Spleen (tissue), 11 donors: ENCODE measurements around the gene POLR2B. TPM values are rescaled to one million over a fixed set of nuclear protein-coding genes. Genes with fewer than 3 reads are reported as not detected.

Experiments
- DNase-seq: peaks from one replicate; pipeline ENCODE4 v3.0.0-alpha.2; 2020
- H3K27ac ChIP-seq, 8 donors: fragments of 200-600 bp; sonication (generic) in 7 of 8; 1 replicate in 4 of 8; 2 replicates in 4 of 8; pipeline versions ENCODE4 v1.5.0 to v1.8.0; 2016 to 2021; ENCODE audit warnings: inconsistent platforms in 4 of 8, mild to moderate bottlenecking in 4 of 8, moderate library complexity in 1 of 8
- H3K27me3 ChIP-seq, 7 donors: fragments of 200-600 bp; sonication (generic) in 6 of 7; replicated peaks in 1 of 7; 1 replicate in 4 of 7; 2 replicates in 3 of 7; pipeline versions ENCODE4 v1.5.0 to v1.8.0; 2016 to 2021; ENCODE audit warnings: inconsistent platforms in 3 of 7, mild to moderate bottlenecking in 1 of 7
- H3K36me3 ChIP-seq, 6 donors: fragments of 200-600 bp; sonication (generic) in 5 of 6; 1 replicate in 4 of 6; 2 replicates in 2 of 6; pipeline versions ENCODE4 v1.5.0 to v1.8.0; 2016 to 2021; ENCODE audit warnings: inconsistent platforms in 2 of 6
- H3K4me1 ChIP-seq, 6 donors: fragments of 200-600 bp; sonication (generic) in 5 of 6; 1 replicate in 3 of 6; 2 replicates in 3 of 6; pipeline versions ENCODE4 v1.5.0 to v1.8.0; 2016 to 2021; ENCODE audit warnings: inconsistent platforms in 3 of 6
- H3K4me3 ChIP-seq, 8 donors: fragments of 200-600 bp; sonication (generic) in 7 of 8; 1 replicate in 4 of 8; 2 replicates in 4 of 8; pipeline versions ENCODE4 v1.5.0 to v1.8.0; 2016 to 2021; ENCODE audit warnings: inconsistent platforms in 4 of 8, mild to moderate bottlenecking in 4 of 8, moderate library complexity in 2 of 8
- H3K9me3 ChIP-seq, 8 donors: fragments of 200-600 bp; sonication (generic) in 7 of 8; 1 replicate in 4 of 8; 2 replicates in 4 of 8; pipeline versions ENCODE4 v1.5.0 to v1.8.0; 2016 to 2021; ENCODE audit warnings: inconsistent platforms in 4 of 8
- POLR2A ChIP-seq, 3 donors: fragments of 450-650 bp; IDR thresholded peaks; one replicate each; pipeline ENCODE4 v1.5.1; 2017; ENCODE audit warnings: antibody characterized with exemption in 3 of 3, mild to moderate bottlenecking in 1 of 3
- POLR2AphosphoS5 ChIP-seq, 3 donors: sonication (generic); formaldehyde crosslinking; IDR thresholded peaks; one replicate each; pipeline ENCODE4 v1.5.1; 2017; ENCODE audit warnings: antibody characterized with exemption in 3 of 3
- WGBS, 5 donors: extraction: QIAGEN DNeasy Blood & Tissue Kit in 3 of 5; methylation state at CpG; one replicate each; pipeline versions ENCODE4 v1.1.5 to v1.1.7; 2013 to 2018; 5-methylcytosine and 5-hydroxymethylcytosine counted together
- intact Hi-C: fragments of 100-400 bp; cut with DNase I; formaldehyde crosslinking; loops from one replicate; pipeline ENCODE4 v1.15.0; 2023; ENCODE audit warnings: low total_unique reads
- polyA plus RNA-seq, 3 donors: library from polyadenylated mRNA; stranded (reverse); fragments of 200-250 nt; gene quantifications; one replicate each; pipeline ENCODE4 v1.2.1, GENCODE V29; 2013
- total RNA-seq, 7 donors: library from RNA; depleted of rRNA in 3 of 7; stranded (reverse); fragments of >200 nt in 3 of 7; fragmentation: NEBNext Ultra II Directional in 4 of 7; extraction: Animal tissue kit (Norgen Biotek cat#: 25700) in 4 of 7; gene quantifications; one replicate each; pipeline versions ENCODE4 v1.1.0 to v1.2.1, GENCODE V29; 2016 to 2021
- TF ChIP-seq, protein P1 (sequence below), 11 experiments: fragments of 200-600 bp in 7 of 11; fragments of 450-650 bp in 4 of 11; sonication (generic) in 4 of 11; IDR thresholded peaks in 8 of 11; conservative IDR thresholded peaks in 3 of 11; 1 replicate in 7 of 11; 2 replicates in 4 of 11; pipeline versions ENCODE4 v1.4.0 to v1.8.0; 2016 to 2021; ENCODE audit warnings: antibody characterized with exemption in 11 of 11, inconsistent platforms in 4 of 11, mild to moderate bottlenecking in 1 of 11
- donor health status: healthy with polysubstance abuse.
- donor health status: DM: no; HTN: no; CAD: no; lungs with moderate emphysema.
- donor health status: DM: no; HTN: no; CAD: no.
- donor health status: Bipolar disorder and iron deficiency.
- donor health status: healthy.
- donor health status: DM: no; HTN: no; CAD: no.
- donor health status: DM: yes; HTN: yes; CAD: no.

The POLR2B gene
- total and polyA plus RNA-seq, 10 donors = 27.4 to 119 (median 94.4) TPM

DNA sequence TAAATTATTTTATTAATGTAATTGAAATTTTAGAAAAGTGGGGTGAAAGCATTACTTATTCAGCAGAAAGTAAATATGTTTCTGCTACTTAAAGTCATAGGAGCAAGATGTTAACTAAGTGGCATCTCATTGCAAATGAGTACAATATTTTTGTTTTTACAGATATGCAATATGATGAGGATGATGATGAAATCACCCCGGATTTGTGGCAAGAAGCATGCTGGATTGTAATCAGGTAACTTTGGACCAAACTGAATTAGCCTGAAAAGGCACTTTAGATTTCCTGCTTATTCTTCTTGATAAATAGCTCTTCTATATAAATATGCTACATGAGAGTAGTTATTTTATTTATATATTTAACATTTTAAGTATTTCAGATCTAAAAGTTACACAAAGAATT lies 7.5 kb downstream of the POLR2B start:
- 60 to 90% (median 83%) methylated on average over 1 of the region's 1 CpG for WGBS, 5 donors
- TF ChIP-seq POLR2A (IDR thresholded peaks at IDR 0.05) (no peak), POLR2AphosphoS5 (IDR thresholded peaks at IDR 0.05) (no peak)
- TF ChIP-seq, protein P1, sequence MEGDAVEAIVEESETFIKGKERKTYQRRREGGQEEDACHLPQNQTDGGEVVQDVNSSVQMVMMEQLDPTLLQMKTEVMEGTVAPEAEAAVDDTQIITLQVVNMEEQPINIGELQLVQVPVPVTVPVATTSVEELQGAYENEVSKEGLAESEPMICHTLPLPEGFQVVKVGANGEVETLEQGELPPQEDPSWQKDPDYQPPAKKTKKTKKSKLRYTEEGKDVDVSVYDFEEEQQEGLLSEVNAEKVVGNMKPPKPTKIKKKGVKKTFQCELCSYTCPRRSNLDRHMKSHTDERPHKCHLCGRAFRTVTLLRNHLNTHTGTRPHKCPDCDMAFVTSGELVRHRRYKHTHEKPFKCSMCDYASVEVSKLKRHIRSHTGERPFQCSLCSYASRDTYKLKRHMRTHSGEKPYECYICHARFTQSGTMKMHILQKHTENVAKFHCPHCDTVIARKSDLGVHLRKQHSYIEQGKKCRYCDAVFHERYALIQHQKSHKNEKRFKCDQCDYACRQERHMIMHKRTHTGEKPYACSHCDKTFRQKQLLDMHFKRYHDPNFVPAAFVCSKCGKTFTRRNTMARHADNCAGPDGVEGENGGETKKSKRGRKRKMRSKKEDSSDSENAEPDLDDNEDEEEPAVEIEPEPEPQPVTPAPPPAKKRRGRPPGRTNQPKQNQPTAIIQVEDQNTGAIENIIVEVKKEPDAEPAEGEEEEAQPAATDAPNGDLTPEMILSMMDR (IDR thresholded peaks at IDR 0.05 in 8 of 11, conservative IDR thresholded peaks at IDR 0.05 in 3 of 11) = no peak
- Histone ChIP-seq H3K27ac (no peak overlapping the region), H3K9me3 (no peaks in the 10 kb centered on the region), H3K27me3 (no peaks in the 10 kb centered on the region), H3K4me3 (no peak overlapping the region), H3K4me1 (peaks cover 16 to 83% (median 50%) of the 10 kb centered on the region in 6 donors), H3K36me3 (peaks cover 0 to 76% (median 59%) of the 10 kb centered on the region in 6 donors)
- intact Hi-C loops = no loop called here
- no peak for DNase-seq

DNA sequence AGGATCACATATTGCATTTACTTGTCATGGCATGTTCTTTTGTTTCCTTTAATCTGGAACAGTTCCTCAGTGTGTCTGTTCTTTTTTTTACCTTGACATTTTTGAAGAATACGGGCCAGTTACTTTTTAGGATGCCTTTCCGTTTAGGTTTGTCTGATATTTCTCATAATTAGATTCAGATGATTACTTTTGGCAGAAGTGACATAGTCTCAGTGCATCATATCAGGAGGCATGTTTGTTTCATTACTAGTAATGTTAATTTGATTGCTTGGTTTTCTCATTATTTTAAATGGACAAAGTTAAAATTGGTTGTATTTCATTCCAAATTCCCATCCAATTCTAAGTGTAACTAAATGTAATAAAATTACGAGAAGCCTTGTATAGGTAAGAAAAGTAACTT lies 8.3 kb downstream of the POLR2B start:
- Histone ChIP-seq H3K27ac (no peak overlapping the region), H3K27me3 (no peaks in the 10 kb centered on the region), H3K4me1 (peaks cover 10 to 83% (median 42%) of the 10 kb centered on the region in 6 donors), H3K9me3 (no peaks in the 10 kb centered on the region), H3K36me3 (peaks cover 3 to 83% (median 66%) of the 10 kb centered on the region in 6 donors), H3K4me3 (no peak overlapping the region)
- TF ChIP-seq, protein P1 (IDR thresholded peaks at IDR 0.05 in 8 of 11, conservative IDR thresholded peaks at IDR 0.05 in 3 of 11) = no peak
- TF ChIP-seq POLR2AphosphoS5 (IDR thresholded peaks at IDR 0.05) (no peak), POLR2A (IDR thresholded peaks at IDR 0.05) (no peak)
- intact Hi-C loops = no loop called here
- DNase-seq = no peak
- 94 to 97% (median 96%) methylated on average over 3 of the region's 3 CpGs for WGBS, 5 donors

DNA sequence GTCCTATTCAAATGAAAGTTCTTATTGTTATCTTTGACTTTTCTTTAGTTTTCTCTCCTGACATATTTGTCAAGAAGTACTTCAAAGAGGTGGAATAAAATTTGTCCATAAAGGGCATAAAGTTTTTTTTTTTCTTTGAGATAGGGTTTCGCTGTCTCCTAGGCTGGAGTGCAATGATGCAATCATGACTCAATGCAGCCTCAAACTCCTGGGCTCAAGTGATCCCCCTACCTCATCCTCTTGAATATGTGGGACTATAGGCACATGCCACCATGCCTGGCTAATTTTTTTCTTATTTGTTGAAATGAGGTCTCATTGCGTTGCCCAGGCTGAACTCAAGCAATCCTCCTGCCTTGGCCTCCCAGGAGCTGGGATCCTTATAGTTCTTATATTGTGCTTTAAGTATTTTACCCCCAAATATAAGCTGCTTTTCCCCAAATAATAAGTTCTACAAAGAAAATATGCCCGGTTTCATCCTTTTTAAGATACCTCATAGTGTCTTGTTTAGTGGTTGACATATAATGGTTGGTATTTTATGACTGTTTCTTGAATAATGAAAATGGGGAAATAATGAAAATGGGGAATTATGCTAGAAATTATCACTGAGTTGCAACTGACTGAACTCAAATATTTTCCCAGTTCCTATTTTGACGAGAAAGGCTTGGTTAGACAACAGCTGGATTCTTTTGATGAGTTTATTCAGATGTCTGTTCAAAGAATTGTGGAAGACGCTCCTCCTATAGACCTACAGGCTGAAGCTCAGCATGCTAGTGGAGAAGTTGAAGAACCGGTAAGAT lies 11.6 kb downstream of the POLR2B start:
- no peaks in the 10 kb centered on the region for H3K9me3 ChIP-seq
- no peak overlapping the region for H3K4me3 ChIP-seq
- H3K27ac ChIP-seq = no peak overlapping the region
- intact Hi-C loops = no loop called here
- 76 to 88% (median 83%) methylated on average over 6 of the region's 6 CpGs for WGBS, 5 donors
- TF ChIP-seq, protein P1 (IDR thresholded peaks at IDR 0.05 in 8 of 11, conservative IDR thresholded peaks at IDR 0.05 in 3 of 11) = no peak
- no peak for TF ChIP-seq POLR2A (IDR thresholded peaks at IDR 0.05)
- TF ChIP-seq POLR2AphosphoS5 (IDR thresholded peaks at IDR 0.05) = no peak
- peaks cover 0 to 61% (median 14%) of the 10 kb centered on the region in 6 donors for H3K4me1 ChIP-seq
- peaks cover 3 to 100% (median 91%) of the 10 kb centered on the region in 6 donors for H3K36me3 ChIP-seq
- no peaks in the 10 kb centered on the region for H3K27me3 ChIP-seq
- no peak for DNase-seq

DNA sequence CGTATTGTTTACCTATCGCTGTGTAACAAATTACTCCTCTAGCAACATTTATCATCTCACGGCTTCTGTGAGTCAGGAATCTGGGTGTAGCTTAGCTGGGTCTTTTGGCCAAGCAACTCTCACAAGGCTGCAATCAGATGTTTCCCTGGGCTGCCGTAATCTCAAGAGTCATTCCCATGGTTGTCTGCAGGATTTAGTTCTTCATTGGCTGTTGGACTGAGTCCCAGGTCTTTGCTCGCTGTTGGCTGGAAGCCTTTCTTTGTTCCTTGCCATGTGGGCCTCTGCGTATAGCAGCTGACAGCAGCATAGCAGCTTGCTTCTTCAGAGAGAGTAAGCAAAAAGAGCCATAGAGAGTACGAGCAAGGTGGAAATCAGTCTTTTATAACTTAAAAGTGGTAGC lies 16.8 kb downstream of the POLR2B start:
- Histone ChIP-seq H3K9me3 (no peaks in the 10 kb centered on the region), H3K4me1 (peaks cover 0 to 31% (median 2%) of the 10 kb centered on the region in 6 donors), H3K27me3 (no peaks in the 10 kb centered on the region), H3K36me3 (peaks cover 9 to 99% (median 90%) of the 10 kb centered on the region in 6 donors), H3K4me3 (no peak overlapping the region), H3K27ac (no peak overlapping the region)
- WGBS, 5 donors = 76 to 91% (median 88%) methylated on average over 7 of the region's 7 CpGs
- DNase-seq = no peak
- TF ChIP-seq POLR2A (IDR thresholded peaks at IDR 0.05) = no peak
- no peak for TF ChIP-seq POLR2AphosphoS5 (IDR thresholded peaks at IDR 0.05)
- TF ChIP-seq, protein P1 (IDR thresholded peaks at IDR 0.05 in 8 of 11, conservative IDR thresholded peaks at IDR 0.05 in 3 of 11) = no peak
- intact Hi-C loops = no loop called here
